Endodermal cell (in vitro differentiated cells): ENCODE data around the gene MAT2B. TPM values are rescaled to one million over a fixed set of nuclear protein-coding genes. Genes with fewer than 3 reads are reported as not detected.

Source experiments
- DNase-seq: peaks from one replicate; pipeline ENCODE4 v3.0.0-alpha.2; 2017
- H3K27ac ChIP-seq: 2 replicates; pipeline ENCODE4 v1.5.1; 2013; ENCODE audit warnings: mild to moderate bottlenecking, low read depth, low read length, moderate library complexity
- H3K27me3 ChIP-seq: 2 replicates; pipeline ENCODE4 v1.6.1; 2013; ENCODE audit warnings: mild to moderate bottlenecking, low read length, moderate library complexity; ENCODE audit not compliant: insufficient read depth, control insufficient read depth, poor library complexity, severe bottlenecking
- H3K36me3 ChIP-seq: 2 replicates; pipeline ENCODE4 v1.7.0; 2013; ENCODE audit warnings: mild to moderate bottlenecking, low read length, moderate library complexity; ENCODE audit not compliant: control insufficient read depth, insufficient read depth
- H3K4me1 ChIP-seq: one replicate; pipeline ENCODE4 v1.7.0; 2013; ENCODE audit warnings: low read length; ENCODE audit not compliant: control insufficient read depth, insufficient read depth
- H3K4me3 ChIP-seq: 2 replicates; pipeline ENCODE4 v1.5.1; 2013; ENCODE audit warnings: mild to moderate bottlenecking, low read length, moderate library complexity
- H3K9ac ChIP-seq: 2 replicates; pipeline ENCODE4 v1.6.1; 2013; ENCODE audit warnings: mild to moderate bottlenecking, low read length, moderate library complexity; ENCODE audit not compliant: poor library complexity, severe bottlenecking; ENCODE audit errors: extremely low read depth
- H3K9me3 ChIP-seq: 2 replicates; pipeline ENCODE4 v1.6.1; 2013; ENCODE audit warnings: mild to moderate bottlenecking, low read length, moderate library complexity; ENCODE audit not compliant: control insufficient read depth
- H3K27ac Mint-ChIP-seq: 2 replicates; pipeline ENCODE4 v1.8.0; 2020; ENCODE audit warnings: mixed read lengths
- H3K27me3 Mint-ChIP-seq: 2 replicates; pipeline ENCODE4 v1.8.0; 2021; ENCODE audit warnings: mild to moderate bottlenecking, mixed read lengths; ENCODE audit not compliant: insufficient read depth
- H3K36me3 Mint-ChIP-seq: 2 replicates; pipeline ENCODE4 v1.8.0; 2020; ENCODE audit warnings: low read depth, mixed read lengths
- H3K4me1 Mint-ChIP-seq: 2 replicates; pipeline ENCODE4 v1.8.0; 2020; ENCODE audit warnings: mixed read lengths
- H3K4me3 Mint-ChIP-seq: 2 replicates; pipeline ENCODE4 v1.8.0; 2020; ENCODE audit warnings: mild to moderate bottlenecking, moderate library complexity, mixed read lengths
- H3K9me3 Mint-ChIP-seq: 2 replicates; pipeline ENCODE4 v1.8.0; 2020; ENCODE audit warnings: mild to moderate bottlenecking, mixed read lengths
- CTCF ChIP-seq: fragments of 200-600 bp; sonication (generic); conservative IDR thresholded peaks from 2 replicates; pipeline ENCODE4 v1.5.0; 2021; ENCODE audit warnings: antibody characterized with exemption, mild to moderate bottlenecking
- WGBS, 2 experiments: methylation state at CpG; one replicate each; pipeline versions ENCODE4 v1.1.5 to v1.1.7; 2013; ENCODE audit warnings: missing lambda C conversion rate in 2 of 2, mixed read lengths in 1 of 2; ENCODE audit not compliant: insufficient coverage in 1 of 2, insufficient read length in 1 of 2; 5-methylcytosine and 5-hydroxymethylcytosine counted together
- long read RNA-seq, 4 experiments: library from polyadenylated mRNA in 2 of 4; library from RNA in 1 of 4; library from capped mRNA in 1 of 4; stranded (forward) in 3 of 4; unstranded in 1 of 4; transcript quantifications; one replicate each; pipeline ENCODE4 v2.0.0, GENCODE V29; 2020 to 2021; ENCODE audit warnings: inconsistent platforms in 1 of 4
- polyA plus RNA-seq, 2 experiments: library from polyadenylated mRNA; stranded (reverse); fragments of 50-300 nt; gene quantifications; one replicate each; pipeline ENCODE4 v1.2.3, GENCODE V29; 2013
- total RNA-seq, 2 donors: library from RNA; stranded (reverse); fragmentation: NEBNext Ultra II Directional in 1 of 2; extraction: Animal tissue kit (Norgen Biotek cat#: 25700) in 1 of 2; gene quantifications; 2 replicates in 1 of 2; 3 replicates in 1 of 2; pipeline ENCODE4 v1.2.1, GENCODE V29; 2021

MAT2B gene
- 10 to 100 TPM; 45.4 to 47.7 TPM for total RNA-seq
- polyA plus RNA-seq (2013, experiment 1 of 2), result 83.1 TPM
- polyA plus RNA-seq (2013, experiment 2 of 2), result 71.7 TPM
- long read RNA-seq, experiment 1, transcript MAT2B-202 (7 exons, 2,103 nt), result major isoform, 13 of 30 reads
- long read RNA-seq, experiment 1, partial matches to known transcripts, result 3 of 30 reads
- long read RNA-seq, experiment 1, other reads (novel, unspliced or antisense), result 12 of 30 reads
- long read RNA-seq, experiment 2, transcript MAT2B-201 (7 exons, 2,226 nt), result minor isoform, 18 of 174 reads
- long read RNA-seq, experiment 2, transcript MAT2B-202 (7 exons, 2,103 nt), result major isoform, 136 of 174 reads
- long read RNA-seq, experiment 2, partial matches to known transcripts, result 10 of 174 reads
- long read RNA-seq, experiment 2, other reads (novel, unspliced or antisense), result 7 of 174 reads
- long read RNA-seq, experiment 3, transcript MAT2B-201 (7 exons, 2,226 nt), result minor isoform, 64 of 376 reads
- long read RNA-seq, experiment 3, transcript MAT2B-202 (7 exons, 2,103 nt), result major isoform, 274 of 376 reads
- long read RNA-seq, experiment 3, transcript MAT2B-208 (6 exons, 3,210 nt), result minor isoform, 6 of 376 reads
- long read RNA-seq, experiment 3, partial matches to known transcripts, result 5 of 376 reads
- long read RNA-seq, experiment 3, other reads (novel, unspliced or antisense), result 24 of 376 reads
- long read RNA-seq, experiment 4, transcript MAT2B-201 (7 exons, 2,226 nt), result minor isoform, 17 of 146 reads
- long read RNA-seq, experiment 4, transcript MAT2B-202 (7 exons, 2,103 nt), result major isoform, 115 of 146 reads
- long read RNA-seq, experiment 4, partial matches to known transcripts, result 8 of 146 reads
- long read RNA-seq, experiment 4, other reads (novel, unspliced or antisense), result 5 of 146 reads

GRCh38 chr5:163505368-163506094 is at the start of gene MAT2B:
TSS of gene MAT2B (plus strand) at chr5:163505619. CDS start at chr5:163505687, 68 bp downstream.
- peaks cover 37% of the 10 kb centered on the region for H3K4me1 Mint-ChIP-seq
- Histone ChIP-seq H3K36me3 (peaks cover 14% of the 10 kb centered on the region), H3K4me1 (peaks cover 4% of the 10 kb centered on the region), H3K4me3 (peak within 1 kb of the TSS; percentile 98), H3K9ac (peak within 1 kb of the TSS; percentile 95), H3K27me3 (no peaks in the 10 kb centered on the region), H3K27ac (peak within 1 kb of the TSS; percentile 93), H3K9me3 (no peaks in the 10 kb centered on the region)
- H3K4me3 Mint-ChIP-seq, result peak within 1 kb of the TSS; percentile 84
- H3K36me3 Mint-ChIP-seq, result peaks cover 19% of the 10 kb centered on the region
- WGBS, 2 experiments, result 0% methylated on average over 8 to 64 of the region's 64 CpGs
- H3K27ac Mint-ChIP-seq, result peak within 1 kb of the TSS; percentile 98
- TF ChIP-seq CTCF, result peak; percentile 72
- H3K9me3 Mint-ChIP-seq, result no peaks in the 10 kb centered on the region
- DNase-seq, result peak; percentile 98
- H3K27me3 Mint-ChIP-seq, result no peaks in the 10 kb centered on the region

GRCh38 chr5:163456029-163456589 is 49.3 kb upstream of the MAT2B start:
- 94 to 100% methylated on average over 1 to 2 of the region's 2 CpGs for WGBS, 2 experiments
- Histone ChIP-seq H3K27ac (no peak overlapping the region), H3K27me3 (no peaks in the 10 kb centered on the region), H3K9me3 (no peaks in the 10 kb centered on the region), H3K4me3 (no peak overlapping the region), H3K36me3 (peaks cover 42% of the 10 kb centered on the region), H3K4me1 (peaks cover 6% of the 10 kb centered on the region), H3K9ac (no peak overlapping the region)
- DNase-seq, result no peak
- Mint-ChIP-seq H3K36me3 (peaks cover 42% of the 10 kb centered on the region), H3K27me3 (no peaks in the 10 kb centered on the region), H3K9me3 (no peaks in the 10 kb centered on the region), H3K27ac (peak overlapping the region; percentile 27), H3K4me3 (no peak overlapping the region), H3K4me1 (peaks cover 13% of the 10 kb centered on the region)
- no peak for TF ChIP-seq CTCF

GRCh38 chr5:163456840-163457239 is 48.6 kb upstream of the MAT2B start:
- Mint-ChIP-seq H3K36me3 (peaks cover 38% of the 10 kb centered on the region), H3K9me3 (no peaks in the 10 kb centered on the region), H3K4me3 (no peak overlapping the region), H3K27ac (no peak overlapping the region), H3K4me1 (peaks cover 15% of the 10 kb centered on the region), H3K27me3 (no peaks in the 10 kb centered on the region)
- H3K4me3 ChIP-seq, result peak overlapping the region; percentile 55
- 95 to 96% methylated on average over 5 to 7 of the region's 7 CpGs for WGBS, 2 experiments
- no peak overlapping the region for H3K27ac ChIP-seq
- no peaks in the 10 kb centered on the region for H3K9me3 ChIP-seq
- peaks cover 6% of the 10 kb centered on the region for H3K4me1 ChIP-seq
- H3K27me3 ChIP-seq, result no peaks in the 10 kb centered on the region
- H3K9ac ChIP-seq, result no peak overlapping the region
- DNase-seq, result no peak
- no peak for TF ChIP-seq CTCF
- peaks cover 40% of the 10 kb centered on the region for H3K36me3 ChIP-seq
